Stimulated activated naive CD8-positive, alpha-beta T cell treated with anti-CD3 and anti-CD28 coated beads, Interleukin-15, Interleukin-2, amounts not matched to agents 100 U/mL and 50 U/mL, for 24 hours (primary cell): Measurements from ENCODE around the gene RER1.
A peak's percentile ranks its signal among the peaks of the same experiment; 100 is the strongest.

Experiments
- ATAC-seq: fragments of 150-1000 bp; cut with Tn5 transposase; one replicate; pipeline ENCODE4 v1.10.0; 2021
- DNase-seq: peaks from one replicate; pipeline ENCODE4 v3.0.0; 2021

RER1 gene

GRCh38 chr1:2391931-2392509 is 379 bp downstream of the RER1 start:
- DNase-seq (no peak), ATAC-seq (peak; percentile 2)

- ATAC-seq (no peak), DNase-seq (no peak)
These were observed 1.0 kb downstream of the RER1 start for GRCh38 chr1:2392686-2393085.

- DNase-seq (no peak), ATAC-seq (no peak)
These were observed 1.8 kb downstream of the RER1 start for GRCh38 chr1:2393471-2393877.

- ATAC-seq (no peak), DNase-seq (no peak)
These were observed 2.6 kb downstream of the RER1 start for GRCh38 chr1:2394220-2394619.

GRCh38 chr1:2394761-2395160 is 3.1 kb downstream of the RER1 start:
- DNase-seq (no peak), ATAC-seq (no peak)

GRCh38 chr1:2395245-2395644 is 3.6 kb downstream of the RER1 start:
- ATAC-seq (no peak), DNase-seq (no peak)

- no peak for ATAC-seq
- no peak for DNase-seq
These were observed 4.4 kb downstream of the RER1 start for GRCh38 chr1:2396059-2396458.

- ATAC-seq, result no peak
- no peak for DNase-seq
These were observed 4.8 kb downstream of the RER1 start for GRCh38 chr1:2396476-2396875.

GRCh38 chr1:2397007-2397679 is 5.5 kb downstream of the RER1 start:
- ATAC-seq (no peak), DNase-seq (no peak)

GRCh38 chr1:2398871-2399270 is 7.2 kb downstream of the RER1 start:
- ATAC-seq, result no peak

GRCh38 chr1:2399890-2400575 is 8.4 kb downstream of the RER1 start:
- ATAC-seq (no peak), DNase-seq (no peak)

More at GRCh38 chr1:2398871-2399270, 7.2 kb downstream of the RER1 start:
- DNase-seq, result no peak

- DNase-seq (no peak), ATAC-seq (no peak)
These were observed 8.9 kb downstream of the RER1 start for GRCh38 chr1:2400576-2400909.

GRCh38 chr1:2400950-2401649 is 9.5 kb downstream of the RER1 start:
- no peak for ATAC-seq
- DNase-seq, result no peak

GRCh38 chr1:2402420-2402819 is 10.8 kb downstream of the RER1 start:
- DNase-seq, result no peak
- ATAC-seq, result no peak

- ATAC-seq, result no peak
- DNase-seq, result no peak
These were observed 11.6 kb downstream of the RER1 start for GRCh38 chr1:2403273-2403672.

- ATAC-seq, result no peak
- no peak for DNase-seq
These were observed 12.7 kb downstream of the RER1 start for GRCh38 chr1:2404142-2404889.

- DNase-seq (no peak), ATAC-seq (no peak)
These were observed 13.4 kb downstream of the RER1 start for GRCh38 chr1:2404890-2405511.

- no peak for ATAC-seq
- DNase-seq, result no peak
These were observed 14.1 kb downstream of the RER1 start for GRCh38 chr1:2405588-2406295.

GRCh38 chr1:2406451-2407041 is 14.9 kb downstream of the RER1 start:
- ATAC-seq (no peak), DNase-seq (no peak)

GRCh38 chr1:2407166-2407990 is 15.7 kb downstream of the RER1 start:
- DNase-seq (no peak), ATAC-seq (no peak)
